Measurements from ENCODE around the gene PDILT. TPM values are rescaled to one million over a fixed set of nuclear protein-coding genes. Genes with fewer than 3 reads are reported as not detected.

The PDILT gene
- total RNA-seq, 1 experiment from 2014 or later, result not detected

DNA sequence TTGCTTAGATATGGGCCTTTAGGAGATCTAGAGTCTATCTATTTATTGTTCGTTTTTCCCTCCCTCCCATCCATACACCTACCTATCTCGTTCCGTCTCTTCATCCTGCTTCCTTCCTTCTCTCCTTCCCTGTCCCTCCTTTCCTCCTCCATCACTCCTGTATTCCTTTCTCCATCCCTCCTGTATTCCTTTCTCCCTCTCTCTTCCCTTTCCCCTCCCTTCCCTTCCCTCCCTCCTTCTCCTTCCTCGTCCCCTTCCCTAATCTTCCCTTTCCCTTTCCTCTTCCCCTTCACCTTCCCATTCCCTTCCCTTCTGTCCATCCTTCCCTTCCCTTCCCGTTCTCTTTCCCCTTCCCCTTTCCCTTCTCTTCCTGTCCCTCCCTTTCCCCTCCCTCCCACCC is 87.8 kb downstream of the PDILT start:
- DNase-seq (no peak), ATAC-seq (no peak)
- H3K27ac ChIP-seq (ENCODE audit: low read length), result no peak overlapping the region
- intact Hi-C loops (cut with micrococcal nuclease), result no loop called here
- H3K4me1 ChIP-seq (ENCODE audit: insufficient read depth, low read length), result no peaks in the 10 kb centered on the region
- H3K79me2 ChIP-seq (ENCODE audit: low read length), result no peaks in the 10 kb centered on the region
- H3K9ac ChIP-seq (ENCODE audit: low read length), result no peak overlapping the region
- H4K20me1 ChIP-seq (ENCODE audit: low read length), result no peaks in the 10 kb centered on the region
- no peaks in the 10 kb centered on the region for H3K9me3 ChIP-seq (ENCODE audit: low read length)
- H3K27me3 ChIP-seq (ENCODE audit: low read length), result no peaks in the 10 kb centered on the region
- no peaks in the 10 kb centered on the region for H3F3A ChIP-seq (ENCODE audit: low read length, unreplicated experiment)
- ChIA-PET POLR2A (ENCODE audit: unreplicated experiment) (no interaction called here), CTCF (no interaction called here)
- TF ChIP-seq EZH2phosphoT487 (IDR thresholded peaks at IDR 0.05; ENCODE audit: borderline replicate concordance, low read length), result no peak
- TF ChIP-seq EZH2 (IDR thresholded peaks at IDR 0.05; ENCODE audit: low read length, unreplicated experiment), result no peak
- TF ChIP-seq, protein P1, sequence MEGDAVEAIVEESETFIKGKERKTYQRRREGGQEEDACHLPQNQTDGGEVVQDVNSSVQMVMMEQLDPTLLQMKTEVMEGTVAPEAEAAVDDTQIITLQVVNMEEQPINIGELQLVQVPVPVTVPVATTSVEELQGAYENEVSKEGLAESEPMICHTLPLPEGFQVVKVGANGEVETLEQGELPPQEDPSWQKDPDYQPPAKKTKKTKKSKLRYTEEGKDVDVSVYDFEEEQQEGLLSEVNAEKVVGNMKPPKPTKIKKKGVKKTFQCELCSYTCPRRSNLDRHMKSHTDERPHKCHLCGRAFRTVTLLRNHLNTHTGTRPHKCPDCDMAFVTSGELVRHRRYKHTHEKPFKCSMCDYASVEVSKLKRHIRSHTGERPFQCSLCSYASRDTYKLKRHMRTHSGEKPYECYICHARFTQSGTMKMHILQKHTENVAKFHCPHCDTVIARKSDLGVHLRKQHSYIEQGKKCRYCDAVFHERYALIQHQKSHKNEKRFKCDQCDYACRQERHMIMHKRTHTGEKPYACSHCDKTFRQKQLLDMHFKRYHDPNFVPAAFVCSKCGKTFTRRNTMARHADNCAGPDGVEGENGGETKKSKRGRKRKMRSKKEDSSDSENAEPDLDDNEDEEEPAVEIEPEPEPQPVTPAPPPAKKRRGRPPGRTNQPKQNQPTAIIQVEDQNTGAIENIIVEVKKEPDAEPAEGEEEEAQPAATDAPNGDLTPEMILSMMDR (conservative IDR thresholded peaks at IDR 0.05; ENCODE audit: low read depth, low read length), result no peak
- no TSS peak for BruUV-seq (replicated peaks)
- H3K9me2 ChIP-seq (replicated peaks; ENCODE audit: low read length), result no peaks in the 10 kb centered on the region
- no peak overlapping the region for H3K4me2 ChIP-seq (ENCODE audit: low read length)
- no peak overlapping the region for H2AFZ ChIP-seq (ENCODE audit: low read length)
- H3K36me3 ChIP-seq (ENCODE audit: low read depth, low read length), result no peaks in the 10 kb centered on the region
- no peak overlapping the region for H3K4me3 ChIP-seq (ENCODE audit: low read length)

DNA sequence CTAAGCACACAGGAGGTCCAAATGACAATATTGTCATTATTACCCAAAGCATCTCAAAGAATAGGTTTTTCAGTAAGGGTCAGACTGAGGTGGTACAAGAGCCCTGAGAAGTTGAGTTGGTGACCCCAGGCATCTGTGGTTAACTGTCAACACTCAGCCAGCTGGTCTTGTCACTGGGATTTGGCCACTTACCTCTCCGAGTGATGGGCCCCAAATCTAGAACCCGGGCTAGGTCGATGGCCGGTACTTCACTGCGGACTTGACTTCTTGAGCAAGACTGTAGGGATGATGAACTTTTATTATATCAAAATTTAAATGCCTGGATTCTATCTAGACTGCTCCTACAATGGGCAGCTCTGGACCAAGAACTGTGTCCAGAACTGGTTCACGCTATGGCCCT is 88.8 kb downstream of the PDILT start:
- Histone ChIP-seq H3K9ac (ENCODE audit: low read length) (no peak overlapping the region), H3K4me3 (ENCODE audit: low read length) (no peak overlapping the region), H3K9me2 (replicated peaks; ENCODE audit: low read length) (no peaks in the 10 kb centered on the region), H3K9me3 (ENCODE audit: low read length) (no peaks in the 10 kb centered on the region), H3K36me3 (ENCODE audit: low read depth, low read length) (no peaks in the 10 kb centered on the region), H3K27me3 (ENCODE audit: low read length) (no peaks in the 10 kb centered on the region), H3K4me2 (ENCODE audit: low read length) (no peak overlapping the region), H3K4me1 (ENCODE audit: insufficient read depth, low read length) (no peaks in the 10 kb centered on the region), H2AFZ (ENCODE audit: low read length) (no peak overlapping the region), H3K79me2 (ENCODE audit: low read length) (no peaks in the 10 kb centered on the region), H3K27ac (ENCODE audit: low read length) (no peak overlapping the region), H3F3A (ENCODE audit: low read length, unreplicated experiment) (no peaks in the 10 kb centered on the region), H4K20me1 (ENCODE audit: low read length) (no peaks in the 10 kb centered on the region)
- POLR2A ChIA-PET (ENCODE audit: unreplicated experiment), result no interaction called here
- CTCF ChIA-PET, result no interaction called here
- DNase-seq, result no peak
- intact Hi-C loops (cut with micrococcal nuclease), result no loop called here
- no TSS peak for BruUV-seq (replicated peaks)
- TF ChIP-seq EZH2 (IDR thresholded peaks at IDR 0.05; ENCODE audit: low read length, unreplicated experiment) (no peak), EZH2phosphoT487 (IDR thresholded peaks at IDR 0.05; ENCODE audit: borderline replicate concordance, low read length) (no peak)
- TF ChIP-seq, protein P1 (conservative IDR thresholded peaks at IDR 0.05; ENCODE audit: low read depth, low read length), result no peak
- no peak for ATAC-seq

DNA sequence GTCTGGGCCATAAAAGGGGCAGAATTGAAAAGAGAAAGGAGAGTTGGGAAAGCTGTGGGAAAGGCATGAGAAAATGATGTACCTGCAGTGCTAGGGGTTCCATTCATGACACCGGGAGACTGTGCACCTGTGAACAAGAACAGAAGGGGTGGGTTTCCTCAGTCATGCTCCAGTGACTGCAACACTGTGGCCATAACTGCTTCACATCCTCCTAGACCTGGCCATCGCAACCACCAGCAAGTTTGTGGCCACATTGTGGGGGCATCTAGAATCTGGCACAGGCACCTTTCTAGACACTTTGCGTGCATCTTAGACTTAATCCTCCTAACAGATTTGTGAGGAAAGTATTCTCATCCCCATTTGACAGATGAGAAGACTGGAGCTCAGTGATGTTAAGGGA is 90.0 kb downstream of the PDILT start:
- no peak overlapping the region for H3K4me2 ChIP-seq (ENCODE audit: low read length)
- no TSS peak for BruUV-seq (replicated peaks)
- H3K27ac ChIP-seq (ENCODE audit: low read length), result no peak overlapping the region
- TF ChIP-seq EZH2phosphoT487 (IDR thresholded peaks at IDR 0.05; ENCODE audit: borderline replicate concordance, low read length) (no peak), EZH2 (IDR thresholded peaks at IDR 0.05; ENCODE audit: low read length, unreplicated experiment) (no peak)
- TF ChIP-seq, protein P1 (conservative IDR thresholded peaks at IDR 0.05; ENCODE audit: low read depth, low read length), result no peak
- intact Hi-C loops (cut with micrococcal nuclease), result no loop called here
- ChIA-PET CTCF (no interaction called here), POLR2A (ENCODE audit: unreplicated experiment) (no interaction called here)
- H3K4me3 ChIP-seq (ENCODE audit: low read length), result no peak overlapping the region
- no peaks in the 10 kb centered on the region for H3K36me3 ChIP-seq (ENCODE audit: low read depth, low read length)
- H3K79me2 ChIP-seq (ENCODE audit: low read length), result no peaks in the 10 kb centered on the region
- no peaks in the 10 kb centered on the region for H3K9me3 ChIP-seq (ENCODE audit: low read length)
- ATAC-seq (no peak), DNase-seq (no peak)
- no peak overlapping the region for H2AFZ ChIP-seq (ENCODE audit: low read length)
- H3K9ac ChIP-seq (ENCODE audit: low read length), result no peak overlapping the region
- H3F3A ChIP-seq (ENCODE audit: low read length, unreplicated experiment), result no peaks in the 10 kb centered on the region
- no peaks in the 10 kb centered on the region for H4K20me1 ChIP-seq (ENCODE audit: low read length)
- H3K27me3 ChIP-seq (ENCODE audit: low read length), result no peaks in the 10 kb centered on the region
- no peaks in the 10 kb centered on the region for H3K4me1 ChIP-seq (ENCODE audit: insufficient read depth, low read length)
- no peaks in the 10 kb centered on the region for H3K9me2 ChIP-seq (replicated peaks; ENCODE audit: low read length)
